H1 (cell line): ENCODE data around the gene INTS1. TPM values are rescaled to one million over a fixed set of nuclear protein-coding genes. Genes with fewer than 3 reads are reported as not detected.

ENCODE experiments used
- CTCF ChIA-PET: fragments of 300-600 bp; sonication (Branson Sonifier 250); formaldehyde crosslinking; loops from one replicate; lab custom pipeline; 2021; ENCODE audit not compliant: partially characterized antibody; lab: Charles Lee
- POLR2A ChIA-PET: fragments of 300-600 bp; sonication (Branson Sonifier 250); formaldehyde crosslinking; loops from one replicate; lab custom pipeline; 2021; ENCODE audit warnings: inconsistent platforms; ENCODE audit not compliant: partially characterized antibody; lab: Charles Lee
- DNase-seq, 2 experiments: peaks; one replicate each; pipeline versions ENCODE4 v3.0.0 to v3.0.0-alpha.2; 2010 to 2022; ENCODE audit warnings: low spot score in 2 of 2, low read depth in 1 of 2, mixed read lengths in 1 of 2
- FAIRE-seq: peaks from 2 replicates; lab custom pipeline; 2011; peaks lifted over from hg19 to GRCh38; lab: Jason Lieb, UNC
- H2AFZ ChIP-seq: 2 replicates; pipeline ENCODE4 v1.8.1; 2012; ENCODE audit warnings: low read length, inconsistent platforms
- H2AK5ac ChIP-seq: 2 replicates; pipeline ENCODE4 v1.6.1; 2013; ENCODE audit warnings: low read depth, low read length
- H2BK120ac ChIP-seq: replicated peaks from 2 replicates; pipeline ENCODE3; 2013; ENCODE audit warnings: low read depth, low read length, inconsistent platforms
- H2BK12ac ChIP-seq: 2 replicates; pipeline ENCODE4 v1.6.1; 2013; ENCODE audit warnings: low read depth, low read length
- H2BK15ac ChIP-seq: 2 replicates; pipeline ENCODE4 v1.6.1; 2013; ENCODE audit warnings: low read length
- H2BK20ac ChIP-seq: 2 replicates; pipeline ENCODE4 v1.6.1; 2013; ENCODE audit warnings: low read length
- H2BK5ac ChIP-seq: 2 replicates; pipeline ENCODE4 v1.6.1; 2013; ENCODE audit warnings: low read depth, low read length
- H3K14ac ChIP-seq: 2 replicates; pipeline ENCODE4 v1.6.1; 2013; ENCODE audit warnings: inconsistent platforms; ENCODE audit not compliant: insufficient read length
- H3K18ac ChIP-seq: 2 replicates; pipeline ENCODE4 v1.6.1; 2013; ENCODE audit warnings: low read length; ENCODE audit errors: extremely low read depth
- H3K23ac ChIP-seq: 2 replicates; pipeline ENCODE4 v1.6.1; 2013; ENCODE audit warnings: inconsistent platforms; ENCODE audit not compliant: insufficient read length
- H3K23me2 ChIP-seq: 2 replicates; pipeline ENCODE4 v1.6.1; 2013; ENCODE audit warnings: low read depth, low read length
- H3K27ac ChIP-seq: 2 replicates; pipeline ENCODE4 v1.6.1; 2011; ENCODE audit warnings: low read depth, low read length, inconsistent platforms
- H3K27me3 ChIP-seq, 4 experiments: replicated peaks in 1 of 4; 1 replicate in 1 of 4; 2 replicates in 3 of 4; pipeline versions ENCODE4 v1.6.1 to v1.8.1; 2011 to 2013; ENCODE audit warnings: low read length in 3 of 4, mild to moderate bottlenecking in 3 of 4, inconsistent platforms in 2 of 4, mixed read lengths in 2 of 4, moderate library complexity in 1 of 4; ENCODE audit not compliant: control insufficient read depth in 3 of 4, insufficient read depth in 3 of 4; ENCODE audit errors: extremely low read depth in 1 of 4
- H3K36me3 ChIP-seq, 4 experiments: 2 replicates each; pipeline versions ENCODE4 v1.6.1 to v1.8.1; 2011 to 2013; ENCODE audit warnings: mild to moderate bottlenecking in 4 of 4, low read length in 3 of 4, moderate library complexity in 2 of 4, control low read depth in 1 of 4, inconsistent platforms in 1 of 4; ENCODE audit not compliant: insufficient read depth in 4 of 4, control insufficient read depth in 2 of 4
- H3K4ac ChIP-seq: replicated peaks from 2 replicates; pipeline ENCODE3; 2013; ENCODE audit warnings: low read length, low read depth, mixed read lengths, inconsistent platforms; ENCODE audit not compliant: insufficient read length
- H3K4me1 ChIP-seq, 4 experiments: replicated peaks in 1 of 4; 1 replicate in 1 of 4; 2 replicates in 3 of 4; pipeline versions ENCODE4 v1.6.1 to v1.8.1; 2011 to 2013; ENCODE audit warnings: low read length in 3 of 4, inconsistent platforms in 2 of 4, mixed read lengths in 1 of 4; ENCODE audit not compliant: insufficient read depth in 4 of 4, control insufficient read depth in 3 of 4
- H3K4me2 ChIP-seq, 2 experiments: 2 replicates each; pipeline versions ENCODE4 v1.6.1 to v1.8.1; 2011 to 2013; ENCODE audit warnings: low read depth in 2 of 2, low read length in 2 of 2, control low read depth in 1 of 2, inconsistent platforms in 1 of 2, mild to moderate bottlenecking in 1 of 2; ENCODE audit not compliant: insufficient read depth in 1 of 2
- H3K4me3 ChIP-seq, 4 experiments: fragments of 200-600, 300-600 bp in 1 of 4; sonication (generic), shearing (Covaris generic), sonication (Bioruptor Twin) in 1 of 4; 2 replicates each; pipeline versions ENCODE4 v1.5.1 to v1.8.1; 2011 to 2016; ENCODE audit warnings: low read length in 4 of 4, low read depth in 3 of 4, control low read depth in 2 of 4, inconsistent platforms in 2 of 4, mild to moderate bottlenecking in 2 of 4, mixed read lengths in 1 of 4, moderate library complexity in 1 of 4; ENCODE audit not compliant: insufficient read depth in 2 of 4; ENCODE audit errors: extremely low read depth in 1 of 4
- H3K56ac ChIP-seq: replicated peaks from 2 replicates; pipeline ENCODE3; 2013; ENCODE audit warnings: low read depth, mild to moderate bottlenecking, mixed read lengths, low read length, inconsistent platforms; ENCODE audit not compliant: insufficient read length
- H3K79me1 ChIP-seq: 2 replicates; pipeline ENCODE4 v1.6.1; 2013; ENCODE audit warnings: low read depth, low read length, control low read depth
- H3K79me2 ChIP-seq, 2 experiments: 2 replicates each; pipeline versions ENCODE4 v1.6.1 to v1.8.1; 2012 to 2013; ENCODE audit warnings: low read length in 2 of 2, mild to moderate bottlenecking in 2 of 2, inconsistent platforms in 1 of 2; ENCODE audit not compliant: insufficient read depth in 2 of 2, control insufficient read depth in 1 of 2
- H3K9ac ChIP-seq, 4 experiments: replicated peaks in 1 of 4; 1 replicate in 1 of 4; 2 replicates in 3 of 4; pipeline versions ENCODE4 v1.6.1 to v1.8.1; 2011 to 2013; ENCODE audit warnings: low read depth in 3 of 4, low read length in 3 of 4, control low read depth in 2 of 4, mild to moderate bottlenecking in 2 of 4, moderate library complexity in 2 of 4, inconsistent platforms in 1 of 4; ENCODE audit errors: extremely low read depth in 1 of 4
- H3K9me3 ChIP-seq, 2 experiments: 2 replicates each; pipeline versions ENCODE4 v1.6.1 to v1.8.1; 2012 to 2013; ENCODE audit warnings: mild to moderate bottlenecking in 2 of 2, moderate library complexity in 2 of 2, control low read depth in 1 of 2, inconsistent platforms in 1 of 2, low read depth in 1 of 2, low read length in 1 of 2, mixed read lengths in 1 of 2; ENCODE audit not compliant: insufficient read depth in 2 of 2
- H4K20me1 ChIP-seq, 2 experiments: replicated peaks in 1 of 2; 2 replicates each; pipeline versions ENCODE3 to v1.8.1; 2011 to 2013; ENCODE audit warnings: inconsistent platforms in 2 of 2, low read length in 2 of 2, mild to moderate bottlenecking in 1 of 2; ENCODE audit not compliant: insufficient read depth in 2 of 2, control insufficient read depth in 1 of 2
- H4K5ac ChIP-seq: 2 replicates; pipeline ENCODE4 v1.6.1; 2013; ENCODE audit warnings: low read length, low read depth, mixed read lengths, inconsistent platforms; ENCODE audit not compliant: insufficient read length
- H4K8ac ChIP-seq: 2 replicates; pipeline ENCODE4 v1.8.0; 2013; ENCODE audit warnings: mild to moderate bottlenecking, moderate library complexity, low read length, inconsistent platforms; ENCODE audit not compliant: insufficient read depth; ENCODE audit errors: extremely low read depth
- H4K91ac ChIP-seq: replicated peaks from 2 replicates; pipeline ENCODE3; 2013; ENCODE audit warnings: low read length, mixed read lengths, inconsistent platforms; ENCODE audit not compliant: insufficient read length
- BCL11A ChIP-seq, 2 experiments: IDR thresholded peaks; one replicate each; pipeline ENCODE4 v1.6.1; 2011; ENCODE audit warnings: low read depth in 2 of 2, low read length in 2 of 2, mild to moderate bottlenecking in 2 of 2
- CREB1 ChIP-seq: IDR thresholded peaks from 2 replicates; pipeline ENCODE4 v1.6.1; 2012; ENCODE audit warnings: inconsistent platforms
- CTBP2 ChIP-seq: IDR thresholded peaks from 2 replicates; pipeline ENCODE4 v1.7.0; 2011; ENCODE audit warnings: borderline replicate concordance, mild to moderate bottlenecking, moderate library complexity, mixed read lengths, low read length; ENCODE audit not compliant: insufficient read depth, insufficient read length
- CTCF ChIP-seq, 3 experiments: IDR thresholded peaks; 1 replicate in 2 of 3; 2 replicates in 1 of 3; pipeline versions ENCODE4 v1.5.1 to v1.6.1; 2011; ENCODE audit warnings: low read length in 3 of 3, mild to moderate bottlenecking in 3 of 3, inconsistent platforms in 2 of 3, low read depth in 1 of 3, moderate library complexity in 1 of 3; ENCODE audit not compliant: insufficient read depth in 1 of 3; ENCODE audit errors: control extremely low read depth in 1 of 3
- EZH2 ChIP-seq: fragments of 200-600 bp; sonication (generic); IDR thresholded peaks from 2 replicates; pipeline ENCODE4 v1.7.1; 2012; ENCODE audit warnings: low read depth, mild to moderate bottlenecking, moderate library complexity, low read length, inconsistent platforms; ENCODE audit not compliant: severe bottlenecking
- JUND ChIP-seq: IDR thresholded peaks from 2 replicates; pipeline ENCODE4 v1.6.1; 2011; ENCODE audit warnings: mild to moderate bottlenecking, improper control_type of control experiment, low read length
- NRF1 ChIP-seq: IDR thresholded peaks from 2 replicates; pipeline ENCODE4 v1.6.1; 2011; ENCODE audit warnings: mild to moderate bottlenecking, low read depth, low read length, improper control_type of control experiment
- RXRA ChIP-seq: IDR thresholded peaks from 2 replicates; pipeline ENCODE4 v1.6.1; 2011; ENCODE audit warnings: low read depth, mild to moderate bottlenecking, low read length, moderate library complexity; ENCODE audit not compliant: insufficient read depth
- SP1 ChIP-seq: IDR thresholded peaks from 2 replicates; pipeline ENCODE4 v1.6.1; 2011; ENCODE audit warnings: low read depth, low read length
- SP4 ChIP-seq: IDR thresholded peaks from 2 replicates; pipeline ENCODE4 v1.6.1; 2012; ENCODE audit warnings: low read length, inconsistent platforms
- TCF12 ChIP-seq: IDR thresholded peaks from 2 replicates; pipeline ENCODE4 v1.6.1; 2011; ENCODE audit warnings: low read depth, mild to moderate bottlenecking, low read length
- ZNF274 ChIP-seq: IDR thresholded peaks from 2 replicates; pipeline ENCODE4 v1.7.0; 2012; ENCODE audit warnings: low read length, borderline replicate concordance; ENCODE audit errors: extremely low read depth
- WGBS, 2 experiments: shearing (Covaris generic) in 1 of 2; methylation state at CpG; one replicate each; pipeline versions ENCODE4 v1.1.6 to v1.1.7; 2013 to 2015; ENCODE audit warnings: low lambda C conversion rate in 2 of 2, mixed read lengths in 2 of 2, inconsistent platforms in 1 of 2, low coverage in 1 of 2, missing lambda C conversion rate in 1 of 2; ENCODE audit not compliant: insufficient replicate concordance in 2 of 2, insufficient coverage in 1 of 2, insufficient read length in 1 of 2; ENCODE audit errors: extremely low coverage in 1 of 2, missing lambda C conversion rate in 1 of 2; 5-methylcytosine and 5-hydroxymethylcytosine counted together
- polyA plus RNA-seq, 7 experiments: library from polyadenylated mRNA; depleted of rRNA in 3 of 7; stranded (reverse) in 5 of 7; unstranded in 2 of 7; fragments of >200 nt in 5 of 7; fragments of 200-250 nt in 2 of 7; gene quantifications; 1 replicate in 5 of 7; 2 replicates in 1 of 7; 4 replicates in 1 of 7; pipeline versions ENCODE4 v1.2.1 to v1.2.3, GENCODE V29; 2011 to 2013; ENCODE audit warnings: missing spikeins in 2 of 7, mixed read lengths in 2 of 7
- total RNA-seq: library from RNA; stranded (reverse); fragmentation: NEBNext Ultra II Directional; extraction: Animal tissue kit (Norgen Biotek cat#: 25700); gene quantifications from 2 replicates; pipeline ENCODE4 v1.2.1, GENCODE V29; 2021

Gene INTS1
- total and polyA plus RNA-seq, 2 of the 8 experiments (the other 6 are each of a cell fraction or from before 2014, with no cell fraction given), result 76.9 to 104 TPM

- FAIRE-seq, result no peak
- Histone ChIP-seq H3K18ac (no peak overlapping the region; the same call in 1 of the 2 replicates), H3K14ac (no peak overlapping the region), H2AK5ac (no peak overlapping the region), H3K27ac (no peak overlapping the region), H4K20me1 (no peaks in the 10 kb centered on the region), H2BK5ac (no peak overlapping the region; the same call in 1 of the 2 replicates), H3K9ac (no peak overlapping the region), H3K23ac (no peak overlapping the region), H2AFZ (no peak overlapping the region), H2BK12ac (no peak overlapping the region), H3K9me3 (no peaks in the 10 kb centered on the region), H3K56ac (no peak overlapping the region), H3K23me2 (0 out of 2 replicates have a peak, but pooled peaks cover 2% of the 10 kb centered on the region), H4K8ac (no peak overlapping the region), H3K79me1 (no peaks in the 10 kb centered on the region), H3K27me3 (no peaks in the 10 kb centered on the region), H3K4me1 (peaks cover 0 to 7% (median under 1%) of the 10 kb centered on the region in 4 experiments; a peak in 4 of 7 replicates), H2BK120ac (no peak overlapping the region), H4K5ac (no peak overlapping the region), H2BK20ac (no peak overlapping the region), H3K4ac (no peak overlapping the region), H2BK15ac (no peak overlapping the region), H3K36me3 (no peaks in the 10 kb centered on the region), H3K79me2 (no peaks in the 10 kb centered on the region), H3K4me3 (no peak overlapping the region), H3K4me2 (no peak overlapping the region), H4K91ac (no peak overlapping the region)
- ChIA-PET POLR2A (interaction anchor here (0.6 kb wide), 1 partner anchor 487 kb away, joined by 5 read pairs; no protein-coding TSS in a partner anchor), CTCF (interaction anchor here (1.9 to 6.7 kb wide), 4 partner anchors 11 to 268 kb away, joined by 6 to 35 read pairs (median 19); no protein-coding TSS in a partner anchor)
- no peak for DNase-seq
- WGBS, 2 experiments, result 95% methylated on average over 10 of the region's 11 CpGs; no CpG with 5 or more reads in 1 of the 2 experiments
- TF ChIP-seq CREB1, result no peak
- no peak for TF ChIP-seq JUND
- no peak for TF ChIP-seq SP4
- no peak for TF ChIP-seq NRF1
- TF ChIP-seq BCL11A (IDR thresholded peaks at IDR 0.05; ENCODE audit: low read depth in 2 of 2, low read length in 2 of 2), result no peak
- TF ChIP-seq ZNF274, result no peak
- TF ChIP-seq CTCF (IDR thresholded peaks at IDR 0.05; ENCODE audit: control extremely low read depth in 1 of 3, insufficient read depth in 1 of 3, low read depth in 1 of 3, low read length in 3 of 3), result no peak
- TF ChIP-seq SP1, result no peak
- no peak for TF ChIP-seq RXRA
- TF ChIP-seq EZH2, result no peak
- no peak for TF ChIP-seq TCF12
- no peak for TF ChIP-seq CTBP2
These were observed 53.2 kb downstream of the INTS1 start for GRCh38 chr7:1450987-1451386.
